ENCODE measurements around the gene CRYZL1. TPM values are rescaled to one million over a fixed set of nuclear protein-coding genes. Genes with fewer than 3 reads are reported as not detected.

Gene CRYZL1
- total RNA-seq, 1 experiment from 2014 or later = 35.2 TPM

GRCh38 chr21:33654412-33654811, 12.9 kb upstream of the CRYZL1 start:
- H3K27ac Mint-ChIP-seq (ENCODE audit: low read depth, unreplicated experiment) = no peak overlapping the region
- no peaks in the 10 kb centered on the region for H3K9me3 Mint-ChIP-seq (ENCODE audit: unreplicated experiment)
- no peak for DNase-seq (ENCODE audit: unreplicated experiment)
- H3K36me3 Mint-ChIP-seq (ENCODE audit: insufficient read depth, unreplicated experiment) = no peaks in the 10 kb centered on the region
- CTCF ChIA-PET = interaction anchor here (0.6 kb wide), 1 partner anchor 8 kb away, joined by 3 read pairs; no protein-coding TSS in a partner anchor
- no peak overlapping the region for H3K4me3 Mint-ChIP-seq (ENCODE audit: unreplicated experiment)
- H3K27me3 Mint-ChIP-seq (ENCODE audit: insufficient read depth, unreplicated experiment) = no peaks in the 10 kb centered on the region
- no TSS peak for BruUV-seq (replicated peaks)
- no peak for TF ChIP-seq CTCF (IDR thresholded peaks at IDR 0.05; ENCODE audit: unreplicated experiment)
- POLR2A ChIA-PET = interaction anchor here (1.6 to 2.1 kb wide), 2 partner anchors 9 to 11 kb away, joined by 5 to 26 read pairs; no protein-coding TSS in a partner anchor
- intact Hi-C loops (cut with micrococcal nuclease) = no loop called here
- H3K4me1 Mint-ChIP-seq (ENCODE audit: insufficient read depth, unreplicated experiment) = peaks cover 23% of the 10 kb centered on the region

- ChIA-PET CTCF (no interaction called here), POLR2A (interaction anchor here (1.0 kb wide), 1 partner anchor 262 kb away, joined by 3 read pairs; no protein-coding TSS in a partner anchor)
- BruUV-seq (replicated peaks) = no TSS peak
- intact Hi-C loops (cut with micrococcal nuclease) = no loop called here
- no peak for DNase-seq (ENCODE audit: unreplicated experiment)
- Mint-ChIP-seq H3K36me3 (ENCODE audit: insufficient read depth, unreplicated experiment) (no peaks in the 10 kb centered on the region), H3K27ac (ENCODE audit: low read depth, unreplicated experiment) (no peak overlapping the region), H3K9me3 (ENCODE audit: unreplicated experiment) (no peaks in the 10 kb centered on the region), H3K4me1 (ENCODE audit: insufficient read depth, unreplicated experiment) (peaks cover 24% of the 10 kb centered on the region), H3K4me3 (ENCODE audit: unreplicated experiment) (no peak overlapping the region), H3K27me3 (ENCODE audit: insufficient read depth, unreplicated experiment) (no peaks in the 10 kb centered on the region)
- no peak for TF ChIP-seq CTCF (IDR thresholded peaks at IDR 0.05; ENCODE audit: unreplicated experiment)
These were observed 10.6 kb upstream of the CRYZL1 start for GRCh38 chr21:33651965-33652680.

GRCh38 chr21:33650929-33651509, 9.5 kb upstream of the CRYZL1 start:
- Mint-ChIP-seq H3K4me3 (ENCODE audit: unreplicated experiment) (no peak overlapping the region), H3K4me1 (ENCODE audit: insufficient read depth, unreplicated experiment) (peaks cover 25% of the 10 kb centered on the region), H3K9me3 (ENCODE audit: unreplicated experiment) (no peaks in the 10 kb centered on the region), H3K36me3 (ENCODE audit: insufficient read depth, unreplicated experiment) (no peaks in the 10 kb centered on the region), H3K27me3 (ENCODE audit: insufficient read depth, unreplicated experiment) (no peaks in the 10 kb centered on the region), H3K27ac (ENCODE audit: low read depth, unreplicated experiment) (no peak overlapping the region)
- intact Hi-C loops (cut with micrococcal nuclease) = no loop called here
- ChIA-PET POLR2A (interaction anchor here (0.7 to 1.4 kb wide), 3 partner anchors 14 to 264 kb away, joined by 3 read pairs; no protein-coding TSS in a partner anchor), CTCF (interaction anchor here (0.7 kb wide), 1 partner anchor 107 kb away, joined by 4 read pairs; no protein-coding TSS in a partner anchor)
- no TSS peak for BruUV-seq (replicated peaks)
- DNase-seq (ENCODE audit: unreplicated experiment) = no peak
- TF ChIP-seq CTCF (IDR thresholded peaks at IDR 0.05; ENCODE audit: unreplicated experiment) = no peak

GRCh38 chr21:33650230-33650629, 8.7 kb upstream of the CRYZL1 start:
- BruUV-seq (replicated peaks) = no TSS peak
- H3K36me3 Mint-ChIP-seq (ENCODE audit: insufficient read depth, unreplicated experiment) = no peaks in the 10 kb centered on the region
- H3K9me3 Mint-ChIP-seq (ENCODE audit: unreplicated experiment) = no peaks in the 10 kb centered on the region
- intact Hi-C loops (cut with micrococcal nuclease) = no loop called here
- H3K4me3 Mint-ChIP-seq (ENCODE audit: unreplicated experiment) = no peak overlapping the region
- H3K27me3 Mint-ChIP-seq (ENCODE audit: insufficient read depth, unreplicated experiment) = no peaks in the 10 kb centered on the region
- CTCF ChIA-PET = interaction anchor here (0.7 kb wide), 1 partner anchor 108 kb away, joined by 4 read pairs; no protein-coding TSS in a partner anchor
- TF ChIP-seq CTCF (IDR thresholded peaks at IDR 0.05; ENCODE audit: unreplicated experiment) = no peak
- DNase-seq (ENCODE audit: unreplicated experiment) = no peak
- POLR2A ChIA-PET = interaction anchor here (0.7 to 1.4 kb wide), 2 partner anchors 15 to 36 kb away, joined by 3 read pairs; no protein-coding TSS in a partner anchor
- H3K27ac Mint-ChIP-seq (ENCODE audit: low read depth, unreplicated experiment) = no peak overlapping the region
- H3K4me1 Mint-ChIP-seq (ENCODE audit: insufficient read depth, unreplicated experiment) = peaks cover 23% of the 10 kb centered on the region
